DMS53 treated with DMSO at 0.1 percent for 48 hours (cell line): ENCODE results near the gene COL6A6.
"Not testable (repeated sequence)": the region's sequence is repeated elsewhere in the genome, so short reads cannot be mapped to it uniquely, and the experiment has no call there.

Experiments used
- DNase-seq: peaks from one replicate; lab custom pipeline; 2025; ENCODE audit not compliant: unreplicated experiment; lab: John Stamatoyannopoulos, UW

The COL6A6 gene

GRCh38 chr3:130537673-130538304 is 20.8 kb downstream of the COL6A6 start:
- no peak for DNase-seq

GRCh38 chr3:130539005-130539404 is 22.0 kb downstream of the COL6A6 start:
- DNase-seq, result peak; percentile 1

GRCh38 chr3:130543322-130543721 is 26.3 kb downstream of the COL6A6 start:
- no peak for DNase-seq

GRCh38 chr3:130546920-130547679 is 30.1 kb downstream of the COL6A6 start:
- DNase-seq, result no peak

GRCh38 chr3:130547680-130548065 is 30.7 kb downstream of the COL6A6 start:
- DNase-seq, result not testable (repeated sequence)

DNA sequence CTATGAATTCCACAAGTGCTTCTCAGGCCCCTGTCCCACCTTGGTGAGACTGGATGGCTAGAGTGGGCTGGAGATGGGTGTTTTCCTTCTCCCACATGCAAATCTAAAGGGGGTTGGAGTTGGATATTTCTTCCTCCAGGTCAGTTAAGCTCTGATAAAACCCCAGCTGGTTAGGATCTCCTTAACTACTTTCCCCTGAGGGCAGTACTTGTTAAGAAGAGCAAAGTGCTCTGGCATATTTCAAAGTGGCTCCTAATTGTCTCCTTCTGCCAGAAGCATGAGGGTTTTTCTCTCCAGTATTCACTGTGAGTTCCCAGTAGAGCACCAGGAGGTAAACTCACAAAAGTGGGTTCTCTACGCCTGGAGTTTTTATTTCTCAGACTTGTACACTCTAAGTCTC is 31.4 kb downstream of the COL6A6 start:
- DNase-seq, result no peak

GRCh38 chr3:130557336-130558035 is 40.5 kb downstream of the COL6A6 start:
- no peak for DNase-seq

- no peak for DNase-seq
Observed at GRCh38 chr3:130558366-130558765, 41.4 kb downstream of the COL6A6 start.

DNA sequence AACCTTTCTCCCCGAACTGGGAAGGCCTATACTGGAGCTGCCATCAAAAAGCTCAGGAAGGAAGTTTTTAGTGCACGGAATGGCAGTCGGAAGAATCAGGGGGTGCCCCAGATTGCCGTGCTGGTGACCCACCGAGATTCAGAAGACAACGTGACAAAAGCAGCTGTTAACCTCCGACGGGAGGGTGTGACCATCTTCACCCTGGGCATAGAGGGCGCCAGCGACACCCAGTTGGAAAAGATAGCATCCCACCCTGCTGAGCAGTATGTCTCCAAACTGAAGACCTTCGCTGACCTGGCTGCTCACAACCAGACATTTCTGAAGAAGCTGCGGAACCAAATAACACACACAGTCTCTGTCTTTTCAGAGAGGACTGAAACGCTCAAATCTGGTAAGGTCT is 48.2 kb downstream of the COL6A6 start:
- DNase-seq, result no peak
